GM19099 (cell line): ENCODE data around the gene ANO7.

Source experiments
- POLR2A ChIP-seq: IDR thresholded peaks from 3 replicates; pipeline ENCODE4 v1.6.1; 2011; ENCODE audit warnings: low read depth; ENCODE audit not compliant: insufficient read length; ENCODE audit errors: extremely low read depth

The ANO7 gene

DNA sequence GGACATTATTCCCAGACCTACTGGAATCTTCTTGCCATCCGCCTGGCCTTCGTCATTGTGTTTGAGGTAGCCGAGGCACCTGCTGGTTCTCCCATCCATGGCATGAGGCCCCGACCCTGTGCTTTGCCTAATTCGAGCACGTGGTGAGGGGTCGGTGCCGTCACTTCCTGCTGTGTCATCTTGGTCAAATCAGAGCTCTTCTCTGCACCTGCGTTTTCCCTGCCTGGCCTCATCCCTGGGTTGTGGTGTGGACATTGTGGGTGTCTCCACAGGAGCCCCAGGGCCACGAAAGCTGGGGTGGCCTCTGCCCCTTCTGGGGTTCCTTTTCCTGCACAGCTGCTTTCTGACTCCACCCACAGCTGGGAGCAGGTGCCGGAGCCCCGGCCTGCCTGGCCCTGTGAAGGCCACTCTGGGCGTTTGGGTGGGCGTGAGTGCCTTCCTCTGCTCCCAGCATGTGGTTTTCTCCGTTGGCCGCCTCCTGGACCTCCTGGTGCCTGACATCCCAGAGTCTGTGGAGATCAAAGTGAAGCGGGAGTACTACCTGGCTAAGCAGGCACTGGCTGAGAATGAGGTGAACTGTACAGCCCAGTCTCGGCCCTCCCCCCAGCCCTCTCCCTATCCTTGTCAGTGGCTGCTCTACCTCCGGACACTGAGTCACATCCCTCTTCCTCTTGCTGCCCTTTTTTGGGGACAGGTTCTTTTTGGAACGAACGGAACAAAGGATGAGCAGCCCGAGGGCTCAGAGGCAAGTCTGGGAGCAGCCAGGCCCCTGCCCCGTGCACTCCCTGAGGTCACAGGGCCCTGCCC lies 34.9 kb downstream of the ANO7 start:
- no peak for TF ChIP-seq POLR2A

DNA sequence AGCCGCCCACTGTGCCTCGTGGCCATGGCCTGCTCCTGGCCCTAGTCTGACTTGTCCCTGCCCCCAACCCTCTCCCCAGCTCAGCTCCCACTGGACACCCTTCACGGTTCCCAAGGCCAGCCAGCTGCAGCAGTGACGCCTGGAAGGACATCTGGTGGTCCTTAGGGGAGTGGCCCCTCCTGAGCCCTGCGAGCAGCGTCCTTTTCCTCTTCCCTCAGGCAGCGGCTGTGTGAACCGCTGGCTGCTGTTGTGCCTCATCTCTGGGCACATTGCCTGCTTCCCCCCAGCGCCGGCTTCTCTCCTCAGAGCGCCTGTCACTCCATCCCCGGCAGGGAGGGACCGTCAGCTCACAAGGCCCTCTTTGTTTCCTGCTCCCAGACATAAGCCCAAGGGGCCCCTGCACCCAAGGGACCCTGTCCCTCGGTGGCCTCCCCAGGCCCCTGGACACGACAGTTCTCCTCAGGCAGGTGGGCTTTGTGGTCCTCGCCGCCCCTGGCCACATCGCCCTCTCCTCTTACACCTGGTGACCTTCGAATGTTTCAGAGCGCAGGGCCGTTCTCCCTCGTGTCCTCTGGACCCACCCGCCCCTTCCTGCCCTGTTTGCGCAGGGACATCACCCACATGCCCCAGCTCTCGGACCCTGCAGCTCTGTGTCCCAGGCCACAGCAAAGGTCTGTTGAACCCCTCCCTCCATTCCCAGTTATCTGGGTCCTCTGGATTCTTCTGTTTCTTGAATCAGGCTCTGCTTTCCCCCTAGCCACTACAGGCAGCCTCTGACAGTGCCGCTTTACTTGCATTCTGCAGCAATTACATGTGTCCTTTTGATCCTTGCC lies 35.8 kb downstream of the ANO7 start:
- TF ChIP-seq POLR2A = no peak

DNA sequence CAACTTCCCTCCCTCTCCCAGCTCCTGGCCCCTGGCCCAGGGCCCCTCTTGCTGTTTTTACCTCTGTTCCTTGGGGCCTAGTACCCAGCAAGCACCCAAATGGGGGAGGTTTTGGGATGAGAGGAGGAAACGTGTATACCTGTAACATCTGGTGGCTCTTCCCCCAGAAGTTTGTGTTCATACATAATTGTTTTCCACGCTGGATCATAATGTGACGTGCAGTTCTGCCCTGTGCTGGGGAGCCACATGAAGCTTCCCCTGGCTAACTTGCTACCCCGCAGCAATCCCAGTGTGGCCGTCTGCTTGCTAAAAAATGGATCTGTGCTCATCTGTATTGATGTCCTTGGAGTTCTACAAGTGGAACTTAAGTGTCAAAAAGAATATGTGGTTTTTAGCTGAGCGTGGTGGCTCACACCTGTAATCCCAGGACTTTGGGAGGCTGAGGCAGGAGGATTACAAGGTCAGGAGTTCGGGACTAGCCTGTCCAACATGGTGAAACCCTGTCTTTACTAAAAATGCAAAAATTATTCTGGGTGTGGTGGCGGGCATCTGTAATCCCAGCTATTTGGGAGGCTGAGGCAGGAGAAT lies 36.5 kb downstream of the ANO7 start:
- no peak for TF ChIP-seq POLR2A

GRCh38 chr2:241225545-241225944 lies 37.1 kb downstream of the ANO7 start:
- no peak for TF ChIP-seq POLR2A

- TF ChIP-seq POLR2A = no peak
Measured at GRCh38 chr2:241225983-241226382, 37.5 kb downstream of the ANO7 start.

GRCh38 chr2:241226723-241227572 lies 38.5 kb downstream of the ANO7 start:
- TF ChIP-seq POLR2A = no peak

DNA sequence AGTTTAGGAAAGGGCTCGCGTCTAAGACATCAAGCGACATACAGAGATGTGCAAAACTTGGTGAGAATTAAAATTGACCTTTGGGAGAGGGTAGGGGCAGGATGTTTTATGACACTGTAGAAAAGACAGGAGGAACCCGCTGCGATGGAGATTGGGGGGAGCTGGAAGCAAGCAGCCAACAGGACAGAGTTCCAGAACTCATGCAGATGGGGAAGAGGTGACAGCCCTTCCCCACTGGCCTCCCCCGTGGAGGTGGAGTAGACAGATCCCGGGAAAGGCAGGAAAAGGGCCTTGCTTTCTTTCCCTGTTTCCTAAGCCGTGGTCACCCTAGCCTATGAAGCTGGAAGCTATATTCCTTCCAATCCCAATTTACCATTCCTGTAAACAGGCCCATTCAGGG lies 39.1 kb downstream of the ANO7 start:
- no peak for TF ChIP-seq POLR2A

DNA sequence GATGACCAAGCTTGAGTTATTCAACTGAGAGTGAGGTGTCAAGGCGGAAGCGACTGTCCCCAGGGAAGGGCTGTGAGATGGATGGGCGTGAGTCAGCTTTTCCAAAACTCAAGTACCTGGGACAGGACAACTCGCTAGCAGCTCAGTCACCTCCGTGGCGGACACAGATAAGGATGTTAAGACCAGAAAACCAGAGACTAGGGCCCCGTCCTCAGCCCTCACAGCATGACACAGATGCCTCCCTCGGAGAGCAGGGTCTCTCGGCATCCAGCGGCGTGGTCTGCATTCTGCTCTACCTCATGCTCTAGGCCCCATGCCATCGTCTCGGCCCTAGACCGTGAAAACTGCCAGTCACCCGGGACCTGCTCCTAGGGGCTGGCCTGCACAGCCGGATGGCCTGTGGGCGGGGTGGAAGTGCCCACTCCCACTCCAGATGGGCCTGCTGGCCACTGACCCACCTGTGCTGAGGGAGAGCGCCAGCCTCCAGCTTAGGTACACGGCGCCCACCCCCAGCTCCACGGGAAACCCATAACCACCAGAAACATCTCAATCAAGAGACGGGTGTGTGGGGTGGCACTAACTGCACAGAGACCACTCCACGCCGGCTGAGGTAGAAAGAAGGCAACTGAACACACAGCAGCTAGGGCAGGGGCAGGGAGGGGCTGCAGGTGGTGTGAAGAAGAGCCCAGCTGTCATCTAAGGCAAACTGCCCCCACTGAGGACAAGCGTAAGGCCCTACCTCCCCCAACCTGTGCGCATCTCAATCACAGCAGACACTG lies 39.8 kb downstream of the ANO7 start:
- TF ChIP-seq POLR2A = no peak

- TF ChIP-seq POLR2A = no peak
Measured at GRCh38 chr2:241228860-241229516, 40.5 kb downstream of the ANO7 start.

GRCh38 chr2:241229563-241230401 lies 41.3 kb downstream of the ANO7 start:
- no peak for TF ChIP-seq POLR2A

GRCh38 chr2:241230435-241230834 lies 42.0 kb downstream of the ANO7 start:
- TF ChIP-seq POLR2A = no peak

DNA sequence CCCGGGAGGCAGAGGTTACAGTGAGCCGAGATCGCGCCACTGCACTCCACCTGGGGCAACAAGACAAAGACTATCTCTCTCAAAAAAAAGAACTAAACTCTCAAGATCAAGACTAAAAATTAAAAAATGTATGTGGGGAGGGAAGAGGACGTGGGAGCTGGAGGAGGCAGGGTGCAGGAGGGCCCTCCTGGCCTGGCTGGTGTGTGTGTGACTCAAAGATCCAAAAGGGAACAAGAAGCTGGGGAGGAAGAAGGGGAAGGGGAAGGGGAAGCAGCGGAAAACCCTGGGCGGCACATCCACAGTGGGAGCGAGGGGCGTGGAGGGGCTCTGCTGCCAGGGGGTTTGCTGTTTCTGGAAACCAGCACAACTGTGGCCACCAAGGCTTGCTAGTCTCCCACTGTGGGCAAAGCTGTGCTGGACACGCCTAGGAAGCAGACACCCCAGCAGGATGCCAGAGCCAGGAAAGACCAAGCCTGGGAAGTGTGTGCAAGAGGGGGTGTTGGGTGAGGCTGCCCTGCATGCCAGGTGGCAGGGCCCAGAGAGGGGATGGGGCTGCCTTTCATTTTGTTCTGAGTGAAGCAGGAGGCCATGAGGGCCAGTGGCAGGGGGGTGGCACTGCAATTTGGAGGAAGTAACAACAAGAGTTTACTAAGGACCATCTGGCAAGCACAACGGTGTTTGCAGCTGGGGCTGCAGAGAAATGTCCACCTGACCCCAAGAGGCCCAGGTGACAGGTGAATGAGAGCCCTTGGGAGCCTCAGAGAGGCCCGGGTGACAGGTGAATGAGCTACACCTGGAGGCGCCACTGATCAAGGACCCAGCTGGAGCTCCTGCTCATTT lies 44.5 kb downstream of the ANO7 start:
- TF ChIP-seq POLR2A = no peak

GRCh38 chr2:241234066-241234790 lies 45.8 kb downstream of the ANO7 start:
- no peak for TF ChIP-seq POLR2A
